ENCODE measurements around the gene ARG1. TPM values are rescaled to one million over a fixed set of nuclear protein-coding genes. Genes with fewer than 3 reads are reported as not detected.

Gene ARG1
- total RNA-seq, 1 experiment from 2014 or later, result 0.69 TPM

DNA sequence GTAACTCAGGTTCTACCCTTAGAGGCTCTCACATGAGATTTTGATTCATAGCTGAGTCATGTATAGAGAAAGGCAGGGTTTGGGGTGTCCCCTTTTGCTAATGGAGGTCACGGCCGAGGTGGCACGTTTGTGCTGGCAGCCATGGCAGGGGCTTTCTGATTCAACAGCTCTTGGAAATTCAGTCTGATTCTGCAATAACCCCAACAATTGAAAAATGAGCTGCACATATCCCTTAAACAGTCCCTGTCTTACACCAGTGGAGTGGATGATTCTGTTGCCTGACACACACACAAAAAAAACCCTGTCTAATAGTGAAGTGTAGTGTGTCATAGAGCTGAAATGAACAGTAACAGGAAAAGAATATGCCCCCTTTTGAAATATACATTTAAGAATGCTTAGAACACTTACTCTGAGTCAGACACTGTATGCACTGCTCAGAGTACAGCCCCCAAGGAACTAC, 40.4 kb upstream of the ARG1 start:
- intact Hi-C loops (cut with micrococcal nuclease), result no loop called here
- BruUV-seq (replicated peaks), result no TSS peak
- DNase-seq (ENCODE audit: low read depth, low spot score) (no peak), ATAC-seq (no peak)
- no peak for TF ChIP-seq FOSL1 (IDR thresholded peaks at IDR 0.05; ENCODE audit: low read depth)
- TF ChIP-seq, protein P1, sequence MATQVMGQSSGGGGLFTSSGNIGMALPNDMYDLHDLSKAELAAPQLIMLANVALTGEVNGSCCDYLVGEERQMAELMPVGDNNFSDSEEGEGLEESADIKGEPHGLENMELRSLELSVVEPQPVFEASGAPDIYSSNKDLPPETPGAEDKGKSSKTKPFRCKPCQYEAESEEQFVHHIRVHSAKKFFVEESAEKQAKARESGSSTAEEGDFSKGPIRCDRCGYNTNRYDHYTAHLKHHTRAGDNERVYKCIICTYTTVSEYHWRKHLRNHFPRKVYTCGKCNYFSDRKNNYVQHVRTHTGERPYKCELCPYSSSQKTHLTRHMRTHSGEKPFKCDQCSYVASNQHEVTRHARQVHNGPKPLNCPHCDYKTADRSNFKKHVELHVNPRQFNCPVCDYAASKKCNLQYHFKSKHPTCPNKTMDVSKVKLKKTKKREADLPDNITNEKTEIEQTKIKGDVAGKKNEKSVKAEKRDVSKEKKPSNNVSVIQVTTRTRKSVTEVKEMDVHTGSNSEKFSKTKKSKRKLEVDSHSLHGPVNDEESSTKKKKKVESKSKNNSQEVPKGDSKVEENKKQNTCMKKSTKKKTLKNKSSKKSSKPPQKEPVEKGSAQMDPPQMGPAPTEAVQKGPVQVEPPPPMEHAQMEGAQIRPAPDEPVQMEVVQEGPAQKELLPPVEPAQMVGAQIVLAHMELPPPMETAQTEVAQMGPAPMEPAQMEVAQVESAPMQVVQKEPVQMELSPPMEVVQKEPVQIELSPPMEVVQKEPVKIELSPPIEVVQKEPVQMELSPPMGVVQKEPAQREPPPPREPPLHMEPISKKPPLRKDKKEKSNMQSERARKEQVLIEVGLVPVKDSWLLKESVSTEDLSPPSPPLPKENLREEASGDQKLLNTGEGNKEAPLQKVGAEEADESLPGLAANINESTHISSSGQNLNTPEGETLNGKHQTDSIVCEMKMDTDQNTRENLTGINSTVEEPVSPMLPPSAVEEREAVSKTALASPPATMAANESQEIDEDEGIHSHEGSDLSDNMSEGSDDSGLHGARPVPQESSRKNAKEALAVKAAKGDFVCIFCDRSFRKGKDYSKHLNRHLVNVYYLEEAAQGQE (IDR thresholded peaks at IDR 0.05; ENCODE audit: low read depth), result no peak
- no peak for TF ChIP-seq SRF (IDR thresholded peaks at IDR 0.05; ENCODE audit: low read depth)
- no peak for TF ChIP-seq EGR1 (IDR thresholded peaks at IDR 0.05; ENCODE audit: low read depth)
- TF ChIP-seq, protein P2, sequence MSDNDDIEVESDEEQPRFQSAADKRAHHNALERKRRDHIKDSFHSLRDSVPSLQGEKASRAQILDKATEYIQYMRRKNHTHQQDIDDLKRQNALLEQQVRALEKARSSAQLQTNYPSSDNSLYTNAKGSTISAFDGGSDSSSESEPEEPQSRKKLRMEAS (IDR thresholded peaks at IDR 0.05), result no peak
- TF ChIP-seq ELF1 (IDR thresholded peaks at IDR 0.05; ENCODE audit: borderline replicate concordance, low read depth), result no peak
- no peak for TF ChIP-seq ZFX (IDR thresholded peaks at IDR 0.05)
- no peak for TF ChIP-seq EZH2phosphoT487 (IDR thresholded peaks at IDR 0.05; ENCODE audit: borderline replicate concordance)
- TF ChIP-seq SIN3A (IDR thresholded peaks at IDR 0.05; ENCODE audit: low read depth), result no peak
- TF ChIP-seq RAD21 (IDR thresholded peaks at IDR 0.05; ENCODE audit: low read depth), result no peak
- TF ChIP-seq, protein P3, sequence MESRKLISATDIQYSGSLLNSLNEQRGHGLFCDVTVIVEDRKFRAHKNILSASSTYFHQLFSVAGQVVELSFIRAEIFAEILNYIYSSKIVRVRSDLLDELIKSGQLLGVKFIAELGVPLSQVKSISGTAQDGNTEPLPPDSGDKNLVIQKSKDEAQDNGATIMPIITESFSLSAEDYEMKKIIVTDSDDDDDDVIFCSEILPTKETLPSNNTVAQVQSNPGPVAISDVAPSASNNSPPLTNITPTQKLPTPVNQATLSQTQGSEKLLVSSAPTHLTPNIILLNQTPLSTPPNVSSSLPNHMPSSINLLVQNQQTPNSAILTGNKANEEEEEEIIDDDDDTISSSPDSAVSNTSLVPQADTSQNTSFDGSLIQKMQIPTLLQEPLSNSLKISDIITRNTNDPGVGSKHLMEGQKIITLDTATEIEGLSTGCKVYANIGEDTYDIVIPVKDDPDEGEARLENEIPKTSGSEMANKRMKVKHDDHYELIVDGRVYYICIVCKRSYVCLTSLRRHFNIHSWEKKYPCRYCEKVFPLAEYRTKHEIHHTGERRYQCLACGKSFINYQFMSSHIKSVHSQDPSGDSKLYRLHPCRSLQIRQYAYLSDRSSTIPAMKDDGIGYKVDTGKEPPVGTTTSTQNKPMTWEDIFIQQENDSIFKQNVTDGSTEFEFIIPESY (IDR thresholded peaks at IDR 0.05; ENCODE audit: extremely low read depth, insufficient replicate concordance, low read length), result no peak
- TF ChIP-seq, protein P4, sequence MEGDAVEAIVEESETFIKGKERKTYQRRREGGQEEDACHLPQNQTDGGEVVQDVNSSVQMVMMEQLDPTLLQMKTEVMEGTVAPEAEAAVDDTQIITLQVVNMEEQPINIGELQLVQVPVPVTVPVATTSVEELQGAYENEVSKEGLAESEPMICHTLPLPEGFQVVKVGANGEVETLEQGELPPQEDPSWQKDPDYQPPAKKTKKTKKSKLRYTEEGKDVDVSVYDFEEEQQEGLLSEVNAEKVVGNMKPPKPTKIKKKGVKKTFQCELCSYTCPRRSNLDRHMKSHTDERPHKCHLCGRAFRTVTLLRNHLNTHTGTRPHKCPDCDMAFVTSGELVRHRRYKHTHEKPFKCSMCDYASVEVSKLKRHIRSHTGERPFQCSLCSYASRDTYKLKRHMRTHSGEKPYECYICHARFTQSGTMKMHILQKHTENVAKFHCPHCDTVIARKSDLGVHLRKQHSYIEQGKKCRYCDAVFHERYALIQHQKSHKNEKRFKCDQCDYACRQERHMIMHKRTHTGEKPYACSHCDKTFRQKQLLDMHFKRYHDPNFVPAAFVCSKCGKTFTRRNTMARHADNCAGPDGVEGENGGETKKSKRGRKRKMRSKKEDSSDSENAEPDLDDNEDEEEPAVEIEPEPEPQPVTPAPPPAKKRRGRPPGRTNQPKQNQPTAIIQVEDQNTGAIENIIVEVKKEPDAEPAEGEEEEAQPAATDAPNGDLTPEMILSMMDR (IDR thresholded peaks at IDR 0.05 in 2 of 3, conservative IDR thresholded peaks at IDR 0.05 in 1 of 3; ENCODE audit: borderline replicate concordance in 1 of 3, insufficient read depth in 1 of 3, low read depth in 2 of 3, low read length in 2 of 3), result no peak
- TF ChIP-seq YY1 (IDR thresholded peaks at IDR 0.05; ENCODE audit: extremely low read depth, insufficient replicate concordance, low read depth, low read length), result no peak
- no peak for TF ChIP-seq POLR2A (IDR thresholded peaks at IDR 0.05; ENCODE audit: borderline replicate concordance, extremely low read depth, insufficient read depth, insufficient read length)
- TF ChIP-seq ZNF274 (IDR thresholded peaks at IDR 0.05; ENCODE audit: low read depth, low read length), result no peak
- no peak for TF ChIP-seq SP1 (IDR thresholded peaks at IDR 0.05; ENCODE audit: low read depth)
- no peak for TF ChIP-seq POLR2AphosphoS5 (IDR thresholded peaks at IDR 0.05; ENCODE audit: low read depth, low read length)
- no peak for TF ChIP-seq TCF7L2 (IDR thresholded peaks at IDR 0.05; ENCODE audit: borderline replicate concordance, extremely low read depth, insufficient read depth, insufficient read length)
- TF ChIP-seq, protein P5, sequence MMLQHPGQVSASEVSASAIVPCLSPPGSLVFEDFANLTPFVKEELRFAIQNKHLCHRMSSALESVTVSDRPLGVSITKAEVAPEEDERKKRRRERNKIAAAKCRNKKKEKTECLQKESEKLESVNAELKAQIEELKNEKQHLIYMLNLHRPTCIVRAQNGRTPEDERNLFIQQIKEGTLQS (IDR thresholded peaks at IDR 0.05), result no peak
- no peak for TF ChIP-seq CBX3 (IDR thresholded peaks at IDR 0.05; ENCODE audit: low read depth)
- no peaks in the 10 kb centered on the region for H3K79me2 ChIP-seq (ENCODE audit: insufficient read depth, low read length)
- H3K27ac ChIP-seq (ENCODE audit: low read depth, low read length), result no peak overlapping the region
- ChIA-PET CTCF (interaction anchor here (2.0 to 2.5 kb wide), 2 partner anchors 416 to 647 kb away, joined by 10 to 20 read pairs; no protein-coding TSS in a partner anchor), POLR2A (no interaction called here), RAD21 (ENCODE audit: low non-redundant PET in 1 of 2, low total read pairs in 2 of 2, uncharacterized antibody in 2 of 2, unreplicated experiment in 2 of 2) (no interaction called here)
- H3K4me3 ChIP-seq (replicated peaks in 1 of 2; ENCODE audit: low read depth in 1 of 2, low read length in 2 of 2), result no peak overlapping the region
- H3K4me1 ChIP-seq (ENCODE audit: control insufficient read depth in 1 of 2, insufficient read depth in 2 of 2, low read length in 2 of 2), result no peaks in the 10 kb centered on the region
- H3K9me3 ChIP-seq (ENCODE audit: control insufficient read depth in 1 of 2, insufficient read depth in 1 of 2, low read depth in 1 of 2, low read length in 2 of 2), result no peaks in the 10 kb centered on the region
- no peak overlapping the region for H3K4me2 ChIP-seq (ENCODE audit: low read length)
- H3K27me3 ChIP-seq (ENCODE audit: insufficient read depth, low read length), result no peaks in the 10 kb centered on the region
- H3K9me2 ChIP-seq (ENCODE audit: insufficient read depth), result no peaks in the 10 kb centered on the region
- H2AFZ ChIP-seq (ENCODE audit: low read depth, low read length, poor library complexity, severe bottlenecking), result no peak overlapping the region
- H4K20me1 ChIP-seq (ENCODE audit: insufficient read depth), result no peaks in the 10 kb centered on the region
- no peaks in the 10 kb centered on the region for H3K36me3 ChIP-seq (ENCODE audit: control insufficient read depth in 1 of 2, insufficient read depth in 2 of 2, low read length in 2 of 2)
- no peak overlapping the region for H3K9ac ChIP-seq (ENCODE audit: low read length)
